ENCODE measurements around the gene PRSS36. TPM values are rescaled to one million over a fixed set of nuclear protein-coding genes. Genes with fewer than 3 reads are reported as not detected.

The PRSS36 gene
- total RNA-seq, 1 experiment from 2014 or later, result 1.3 TPM

- TF ChIP-seq ERG (CRISPR knock-in tag; IDR thresholded peaks at IDR 0.05), result no peak
- no peak for TF ChIP-seq EMX1 (CRISPR knock-in tag; IDR thresholded peaks at IDR 0.05)
- no peak for TF ChIP-seq FOXJ3 (CRISPR knock-in tag; IDR thresholded peaks at IDR 0.05; ENCODE audit: borderline replicate concordance)
- no peak for TF ChIP-seq JAZF1 (CRISPR knock-in tag; IDR thresholded peaks at IDR 0.05)
- no peak for TF ChIP-seq STAT6 (CRISPR knock-in tag; conservative IDR thresholded peaks at IDR 0.05; ENCODE audit: low read depth)
- TF ChIP-seq OVOL2 (CRISPR knock-in tag; IDR thresholded peaks at IDR 0.05; ENCODE audit: borderline replicate concordance), result no peak
- no peak for TF ChIP-seq GABPB1 (CRISPR knock-in tag; IDR thresholded peaks at IDR 0.05)
- no peak for TF ChIP-seq PRRX2 (CRISPR knock-in tag; IDR thresholded peaks at IDR 0.05)
These were observed 42.4 kb downstream of the PRSS36 start (continued) for GRCh38 chr16:31107465-31107867.

- DNase-seq (ENCODE audit: low spot score) (no peak), ATAC-seq (no peak)
- Mint-ChIP-seq H3K36me3 (peaks cover 23% of the 10 kb centered on the region), H3K4me3 (peak overlapping the region; percentile 74), H3K27me3 (ENCODE audit: low read depth) (peaks cover 4% of the 10 kb centered on the region), H3K27ac (no peak overlapping the region), H3K9me3 (no peaks in the 10 kb centered on the region), H3K4me1 (peaks cover 9% of the 10 kb centered on the region; the same call in 1 of the 2 replicates)
- ChIA-PET CTCF (interaction anchor here (0.7 to 3.0 kb wide), 2 partner anchors 13 to 35 kb away, joined by 3 to 9 read pairs; no protein-coding TSS in a partner anchor), POLR2A (interaction anchor here (0.5 kb wide), 1 partner anchor 10 kb away, joined by 4 read pairs; no protein-coding TSS in a partner anchor)
- TF ChIP-seq E2F5 (CRISPR knock-in tag; IDR thresholded peaks at IDR 0.05), result no peak
- TF ChIP-seq ARID4B (CRISPR knock-in tag; IDR thresholded peaks at IDR 0.05; ENCODE audit: borderline replicate concordance), result no peak
- no peak for TF ChIP-seq MYBL2 (CRISPR knock-in tag; IDR thresholded peaks at IDR 0.05)
These were observed 43.1 kb downstream of the PRSS36 start for GRCh38 chr16:31106509-31107464.

GRCh38 chr16:31105677-31106213 is 44.1 kb downstream of the PRSS36 start:
- Mint-ChIP-seq H3K36me3 (peaks cover 12% of the 10 kb centered on the region), H3K27me3 (ENCODE audit: low read depth) (peaks cover 7% of the 10 kb centered on the region), H3K27ac (no peak overlapping the region), H3K9me3 (no peaks in the 10 kb centered on the region), H3K4me3 (no peak overlapping the region), H3K4me1 (peaks cover 9% of the 10 kb centered on the region; the same call in 1 of the 2 replicates)
- peak; percentile 79 for ATAC-seq
- peak; percentile 95 for DNase-seq (ENCODE audit: low spot score)
- CTCF ChIA-PET, result no interaction called here
- POLR2A ChIA-PET, result interaction anchor here (0.5 kb wide), 1 partner anchor 11 kb away, joined by 4 read pairs; no protein-coding TSS in a partner anchor
- TF ChIP-seq CTCF (IDR thresholded peaks at IDR 0.05) (peak; percentile 86), MAX (CRISPR knock-in tag; IDR thresholded peaks at IDR 0.05) (peak; percentile 59; the same call in 1 of the 2 replicates), ARID4B (CRISPR knock-in tag; IDR thresholded peaks at IDR 0.05; ENCODE audit: borderline replicate concordance) (no peak), IRF2 (CRISPR knock-in tag; IDR thresholded peaks at IDR 0.05; ENCODE audit: borderline replicate concordance, low read depth) (no peak)
